ENCODE measurements around the gene SERGEF.

- TF ChIP-seq YY1 (IDR thresholded peaks at IDR 0.05; ENCODE audit: insufficient read depth, insufficient read length) (no peak), ZNF274 (IDR thresholded peaks at IDR 0.05; ENCODE audit: low read depth, low read length) (no peak), SUZ12 (IDR thresholded peaks at IDR 0.05; ENCODE audit: extremely low read depth, insufficient read depth, insufficient read length) (no peak)
Observed at GRCh38 chr11:18027475-18027874, 14.6 kb upstream of the SERGEF start.

All from NT2/D1 (cell line).